GM12878 (cell line): ENCODE data around the gene EPHB2.
"Not testable (repeated sequence)": the region's sequence is repeated elsewhere in the genome, so short reads cannot be mapped to it uniquely, and the experiment has no call there.

Experiments used
- CHD1 ChIP-seq: IDR thresholded peaks from 2 replicates; pipeline ENCODE4 v1.6.1; 2012; ENCODE audit warnings: low read depth, low read length, improper control_type of control experiment
- CTCF ChIP-seq, 3 experiments: IDR thresholded peaks in 2 of 3; conservative IDR thresholded peaks in 1 of 3; 2 replicates each; pipeline ENCODE4 v1.5.1; 2011; ENCODE audit warnings: low read depth in 3 of 3, low read length in 3 of 3, mild to moderate bottlenecking in 3 of 3, control low read depth in 2 of 3, moderate library complexity in 2 of 3, inconsistent platforms in 1 of 3, mixed read lengths in 1 of 3; ENCODE audit not compliant: control insufficient read depth in 2 of 3, insufficient read depth in 1 of 3; ENCODE audit errors: extremely low read depth in 1 of 3
- ETV6 ChIP-seq, 2 experiments: fragments of 450-650 bp in 1 of 2; IDR thresholded peaks in 1 of 2; conservative IDR thresholded peaks in 1 of 2; 2 replicates each; pipeline ENCODE4 v1.6.1; 2014; ENCODE audit warnings: antibody characterized with exemption in 1 of 2, borderline replicate concordance in 1 of 2, low read depth in 1 of 2, mild to moderate bottlenecking in 1 of 2, moderate library complexity in 1 of 2
- EZH2 ChIP-seq: IDR thresholded peaks from 2 replicates; pipeline ENCODE4 v1.6.1; 2012; ENCODE audit warnings: low read depth, mild to moderate bottlenecking, control low read depth, inconsistent platforms, low read length, borderline replicate concordance; ENCODE audit not compliant: control insufficient read depth
- MAX ChIP-seq: IDR thresholded peaks from 2 replicates; pipeline ENCODE4 v1.6.1; 2012; ENCODE audit warnings: low read depth, low read length, improper control_type of control experiment
- PBX3 ChIP-seq: IDR thresholded peaks from 2 replicates; pipeline ENCODE4 v1.6.1; 2011; ENCODE audit warnings: mild to moderate bottlenecking, low read depth, low read length, moderate library complexity; ENCODE audit not compliant: insufficient replicate concordance
- RCOR1 ChIP-seq: conservative IDR thresholded peaks from 2 replicates; pipeline ENCODE4 v1.6.1; 2012; ENCODE audit warnings: low read depth, low read length, improper control_type of control experiment
- SP1 ChIP-seq: IDR thresholded peaks from one replicate; pipeline ENCODE4 v1.6.1; 2011; ENCODE audit warnings: low read depth, low read length
- ZNF687 ChIP-seq: fragments of 450-650 bp; IDR thresholded peaks from 2 replicates; pipeline ENCODE4 v1.6.1; 2017; ENCODE audit warnings: mild to moderate bottlenecking, moderate library complexity

GRCh38 chr1:22706100-22706499 is 4.5 kb upstream of the EPHB2 start:
- not testable (repeated sequence) for TF ChIP-seq EZH2; CHD1; MAX; PBX3; ZNF687; SP1; CTCF (IDR thresholded peaks at IDR 0.05 in 2 of 3, conservative IDR thresholded peaks at IDR 0.05 in 1 of 3; ENCODE audit: control insufficient read depth in 2 of 3, extremely low read depth in 1 of 3, insufficient read depth in 1 of 3, low read depth in 3 of 3, low read length in 3 of 3); ETV6 (conservative IDR thresholded peaks at IDR 0.05 in 1 of 2, IDR thresholded peaks at IDR 0.05 in 1 of 2; ENCODE audit: borderline replicate concordance in 1 of 2, low read depth in 1 of 2); RCOR1
